Subcutaneous adipose tissue (tissue), 4 donors: Measurements from ENCODE around the gene FAM83C. TPM values are rescaled to one million over a fixed set of nuclear protein-coding genes. Genes with fewer than 3 reads are reported as not detected.

Experiments used
- CTCF ChIP-seq: fragments of 450-650 bp; IDR thresholded peaks from one replicate; pipeline ENCODE4 v1.5.1; 2016; ENCODE audit warnings: low read depth, mild to moderate bottlenecking, control low read depth, antibody characterized with exemption, moderate library complexity
- total RNA-seq, 4 donors: library from RNA; depleted of rRNA; stranded (reverse); fragments of >200 nt; gene quantifications; one replicate each; pipeline ENCODE4 v1.1.0, GENCODE V29; 2016

FAM83C gene
- total RNA-seq, 4 donors from 2014 or later, result not detected

- TF ChIP-seq CTCF, result no peak
These were observed 27.5 kb downstream of the FAM83C start for GRCh38 chr20:35264755-35265154.

- no peak for TF ChIP-seq CTCF
These were observed 28.5 kb downstream of the FAM83C start for GRCh38 chr20:35263532-35264341.

GRCh38 chr20:35260426-35260825 lies 31.8 kb downstream of the FAM83C start:
- no peak for TF ChIP-seq CTCF

GRCh38 chr20:35257175-35257909 lies 34.9 kb downstream of the FAM83C start:
- TF ChIP-seq CTCF, result no peak

GRCh38 chr20:35254448-35254999 lies 37.7 kb downstream of the FAM83C start:
- TF ChIP-seq CTCF, result no peak

GRCh38 chr20:35253010-35253409 lies 39.2 kb downstream of the FAM83C start:
- no peak for TF ChIP-seq CTCF

GRCh38 chr20:35252037-35252461 lies 40.2 kb downstream of the FAM83C start:
- TF ChIP-seq CTCF, result no peak
